SK-N-SH (cell line): Measurements from ENCODE around the gene CCDC154.
"Not testable (repeated sequence)": the region's sequence is repeated elsewhere in the genome, so short reads cannot be mapped to it uniquely, and the experiment has no call there.

Experiments
- CHD2 ChIP-seq: fragments of 150-350 bp; IDR thresholded peaks from 2 replicates; pipeline ENCODE4 v1.6.1; 2018; ENCODE audit warnings: low read length; ENCODE audit not compliant: partially characterized antibody
- GABPA ChIP-seq: IDR thresholded peaks from 2 replicates; pipeline ENCODE4 v1.4.0; 2012; ENCODE audit warnings: low read depth, mild to moderate bottlenecking
- POLR2AphosphoS5 ChIP-seq: IDR thresholded peaks from 2 replicates; pipeline ENCODE4 v1.6.1; 2012; ENCODE audit warnings: low read depth, low read length
- TF ChIP-seq, protein P1 (sequence below): IDR thresholded peaks from 2 replicates; pipeline ENCODE4 v1.4.0; 2012; ENCODE audit warnings: low read depth
- TF ChIP-seq, protein P2 (sequence below): fragments of 200-600 bp; sonication (generic); IDR thresholded peaks from 2 replicates; pipeline ENCODE4 v1.6.1; 2017; ENCODE audit warnings: antibody characterized with exemption, mild to moderate bottlenecking, moderate library complexity

DNA sequence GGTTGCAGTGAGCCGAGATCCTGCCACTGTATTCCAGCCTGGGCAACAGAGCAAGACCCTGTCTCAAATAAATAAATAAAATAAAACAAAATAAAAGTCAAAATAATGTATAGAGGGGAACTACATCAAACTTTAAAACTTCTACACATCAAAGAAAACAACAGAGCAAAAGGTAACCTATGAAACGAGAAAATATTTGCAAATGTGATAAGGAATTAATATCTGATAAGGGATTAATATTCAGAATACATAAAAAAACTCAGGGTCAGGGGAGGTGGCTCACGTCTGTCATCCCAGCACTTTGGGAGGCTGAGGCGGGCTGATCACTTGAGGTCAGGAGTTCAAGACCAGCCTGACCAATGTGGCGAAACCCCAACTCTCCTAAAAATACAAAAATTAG, 24.8 kb upstream of the CCDC154 start:
- TF ChIP-seq, protein P1, sequence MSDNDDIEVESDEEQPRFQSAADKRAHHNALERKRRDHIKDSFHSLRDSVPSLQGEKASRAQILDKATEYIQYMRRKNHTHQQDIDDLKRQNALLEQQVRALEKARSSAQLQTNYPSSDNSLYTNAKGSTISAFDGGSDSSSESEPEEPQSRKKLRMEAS = not testable (repeated sequence)
- not testable (repeated sequence) for TF ChIP-seq CHD2, GABPA, POLR2AphosphoS5
- TF ChIP-seq, protein P2, sequence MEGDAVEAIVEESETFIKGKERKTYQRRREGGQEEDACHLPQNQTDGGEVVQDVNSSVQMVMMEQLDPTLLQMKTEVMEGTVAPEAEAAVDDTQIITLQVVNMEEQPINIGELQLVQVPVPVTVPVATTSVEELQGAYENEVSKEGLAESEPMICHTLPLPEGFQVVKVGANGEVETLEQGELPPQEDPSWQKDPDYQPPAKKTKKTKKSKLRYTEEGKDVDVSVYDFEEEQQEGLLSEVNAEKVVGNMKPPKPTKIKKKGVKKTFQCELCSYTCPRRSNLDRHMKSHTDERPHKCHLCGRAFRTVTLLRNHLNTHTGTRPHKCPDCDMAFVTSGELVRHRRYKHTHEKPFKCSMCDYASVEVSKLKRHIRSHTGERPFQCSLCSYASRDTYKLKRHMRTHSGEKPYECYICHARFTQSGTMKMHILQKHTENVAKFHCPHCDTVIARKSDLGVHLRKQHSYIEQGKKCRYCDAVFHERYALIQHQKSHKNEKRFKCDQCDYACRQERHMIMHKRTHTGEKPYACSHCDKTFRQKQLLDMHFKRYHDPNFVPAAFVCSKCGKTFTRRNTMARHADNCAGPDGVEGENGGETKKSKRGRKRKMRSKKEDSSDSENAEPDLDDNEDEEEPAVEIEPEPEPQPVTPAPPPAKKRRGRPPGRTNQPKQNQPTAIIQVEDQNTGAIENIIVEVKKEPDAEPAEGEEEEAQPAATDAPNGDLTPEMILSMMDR = not testable (repeated sequence)
